HFF-Myc (cell line): ENCODE measurements around the gene LRIG1.
A peak's percentile ranks its signal among the peaks of the same experiment; 100 is the strongest.

Source experiments
- DNase-seq: peaks from one replicate; pipeline ENCODE4 v3.0.0-alpha.2; 2011; ENCODE audit warnings: low read depth; ENCODE audit errors: extremely low read depth
- H3K4me3 ChIP-seq: replicated peaks from 2 replicates; pipeline ENCODE4 v1.5.1; 2011; ENCODE audit warnings: low read depth, mild to moderate bottlenecking, control low read depth, low read length
- TF ChIP-seq, protein P1 (sequence below): IDR thresholded peaks from 2 replicates; pipeline ENCODE4 v1.5.1; 2012; ENCODE audit warnings: mild to moderate bottlenecking, low read depth, low read length, control low read depth; ENCODE audit errors: missing control alignments

Gene LRIG1

DNA sequence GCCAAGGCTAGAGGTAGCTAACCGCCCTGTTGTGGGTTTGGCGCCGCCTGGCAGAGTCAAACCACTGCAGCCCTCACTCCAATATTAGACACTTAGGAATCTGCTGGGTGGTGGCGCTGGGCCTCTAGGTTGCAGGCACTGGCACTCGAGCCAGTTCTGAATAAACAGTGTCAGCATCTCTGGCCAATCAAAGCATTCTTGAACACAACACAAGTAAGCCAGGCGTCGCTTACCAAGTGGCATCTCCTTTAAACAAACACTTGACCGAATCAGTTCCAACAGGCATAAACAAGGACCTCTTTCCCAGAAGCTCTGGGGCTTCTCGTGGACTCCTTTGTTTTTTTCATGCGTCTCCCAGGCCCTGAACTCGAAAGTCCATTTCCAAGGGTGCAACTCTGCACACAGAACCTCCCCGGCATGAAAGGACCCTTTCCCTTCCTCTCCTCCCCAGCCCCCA is 82.3 kb downstream of the LRIG1 start:
- DNase-seq: no peak
- TF ChIP-seq, protein P1, sequence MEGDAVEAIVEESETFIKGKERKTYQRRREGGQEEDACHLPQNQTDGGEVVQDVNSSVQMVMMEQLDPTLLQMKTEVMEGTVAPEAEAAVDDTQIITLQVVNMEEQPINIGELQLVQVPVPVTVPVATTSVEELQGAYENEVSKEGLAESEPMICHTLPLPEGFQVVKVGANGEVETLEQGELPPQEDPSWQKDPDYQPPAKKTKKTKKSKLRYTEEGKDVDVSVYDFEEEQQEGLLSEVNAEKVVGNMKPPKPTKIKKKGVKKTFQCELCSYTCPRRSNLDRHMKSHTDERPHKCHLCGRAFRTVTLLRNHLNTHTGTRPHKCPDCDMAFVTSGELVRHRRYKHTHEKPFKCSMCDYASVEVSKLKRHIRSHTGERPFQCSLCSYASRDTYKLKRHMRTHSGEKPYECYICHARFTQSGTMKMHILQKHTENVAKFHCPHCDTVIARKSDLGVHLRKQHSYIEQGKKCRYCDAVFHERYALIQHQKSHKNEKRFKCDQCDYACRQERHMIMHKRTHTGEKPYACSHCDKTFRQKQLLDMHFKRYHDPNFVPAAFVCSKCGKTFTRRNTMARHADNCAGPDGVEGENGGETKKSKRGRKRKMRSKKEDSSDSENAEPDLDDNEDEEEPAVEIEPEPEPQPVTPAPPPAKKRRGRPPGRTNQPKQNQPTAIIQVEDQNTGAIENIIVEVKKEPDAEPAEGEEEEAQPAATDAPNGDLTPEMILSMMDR: no peak

GRCh38 chr3:66416556-66417304 is 84.1 kb downstream of the LRIG1 start:
- TF ChIP-seq, protein P1: no peak
- no peak overlapping the region for H3K4me3 ChIP-seq
- DNase-seq: no peak

More for the DNA sequence above, 82.3 kb downstream of the LRIG1 start:
- no peak overlapping the region for H3K4me3 ChIP-seq

DNA sequence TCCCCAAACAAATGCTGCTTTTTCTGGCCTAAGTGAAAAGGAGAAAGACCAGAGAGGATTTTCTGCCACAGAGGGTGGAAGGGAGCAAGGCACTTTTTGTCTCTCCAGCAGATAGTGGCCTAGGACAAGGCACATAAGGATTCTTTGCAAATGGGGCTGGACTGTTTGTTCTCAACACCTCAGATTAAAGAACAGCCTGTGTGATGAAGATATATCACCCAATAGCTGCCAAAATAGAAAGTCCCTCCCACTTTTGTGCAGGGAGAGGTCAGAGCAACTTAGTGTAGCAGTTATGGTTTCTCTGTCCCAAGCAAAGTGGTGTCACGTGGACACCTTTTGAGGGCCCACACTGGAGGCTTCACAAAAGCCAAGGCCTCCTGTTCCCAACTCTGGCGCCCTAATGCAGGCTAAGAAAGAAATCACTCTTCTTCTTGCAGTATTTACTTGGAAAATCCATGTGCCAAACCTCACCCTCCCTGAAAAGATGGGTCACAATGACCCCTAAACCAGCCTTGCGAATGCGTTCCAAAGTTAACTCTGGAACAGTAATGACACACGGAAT is 84.9 kb downstream of the LRIG1 start:
- DNase-seq: no peak
- TF ChIP-seq, protein P1: no peak
- no peak overlapping the region for H3K4me3 ChIP-seq

DNA sequence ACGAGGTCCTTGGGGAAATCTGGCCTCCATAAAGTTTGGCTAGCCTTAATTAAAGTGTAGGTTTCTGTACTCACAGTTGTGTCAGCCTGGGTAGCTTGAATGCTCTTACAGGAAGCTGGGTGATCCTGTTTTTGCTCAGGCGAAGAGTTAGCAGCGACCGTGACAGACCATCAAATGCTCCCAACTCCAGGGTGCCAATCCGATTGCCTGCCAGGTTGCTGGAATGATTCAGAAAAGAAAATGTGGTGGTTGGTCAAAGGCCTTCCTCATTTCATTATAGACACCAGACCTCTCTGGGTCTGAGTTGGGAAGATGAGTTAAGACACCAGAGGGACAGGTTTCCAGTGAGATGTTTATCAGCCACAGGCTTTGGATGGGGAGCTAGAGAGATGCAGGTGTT is 86.0 kb downstream of the LRIG1 start:
- no peak overlapping the region for H3K4me3 ChIP-seq
- no peak for DNase-seq
- TF ChIP-seq, protein P1: no peak

DNA sequence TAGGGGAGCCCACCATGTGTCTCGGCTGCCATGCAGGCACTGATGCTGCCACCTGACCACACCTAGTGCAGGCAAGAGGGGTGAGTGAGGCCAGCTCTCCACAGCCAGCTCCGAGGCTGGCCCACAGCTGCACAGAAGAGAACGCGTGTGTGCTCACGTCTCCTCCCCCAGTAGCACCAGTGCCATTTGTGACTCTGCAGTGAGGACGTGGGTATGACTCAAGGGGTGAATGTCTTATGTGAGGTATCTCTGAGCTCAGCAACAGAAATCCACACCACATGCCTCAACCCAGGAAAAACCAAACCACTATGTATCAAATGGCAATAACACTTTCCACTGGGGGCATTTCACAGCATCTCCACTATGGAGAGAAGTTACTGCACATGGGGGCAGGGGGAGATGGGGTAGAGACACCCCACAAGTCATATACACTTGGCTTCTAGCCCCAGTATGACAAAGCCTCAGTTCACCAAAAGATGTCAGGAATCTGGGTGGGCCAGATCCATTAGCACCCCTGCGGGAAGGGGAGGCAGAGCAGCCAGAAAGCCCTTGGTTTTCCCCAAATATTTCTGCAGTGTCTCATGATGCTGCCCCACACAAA is 87.6 kb downstream of the LRIG1 start:
- DNase-seq: peak; percentile 46
- TF ChIP-seq, protein P1: no peak
- no peak overlapping the region for H3K4me3 ChIP-seq

DNA sequence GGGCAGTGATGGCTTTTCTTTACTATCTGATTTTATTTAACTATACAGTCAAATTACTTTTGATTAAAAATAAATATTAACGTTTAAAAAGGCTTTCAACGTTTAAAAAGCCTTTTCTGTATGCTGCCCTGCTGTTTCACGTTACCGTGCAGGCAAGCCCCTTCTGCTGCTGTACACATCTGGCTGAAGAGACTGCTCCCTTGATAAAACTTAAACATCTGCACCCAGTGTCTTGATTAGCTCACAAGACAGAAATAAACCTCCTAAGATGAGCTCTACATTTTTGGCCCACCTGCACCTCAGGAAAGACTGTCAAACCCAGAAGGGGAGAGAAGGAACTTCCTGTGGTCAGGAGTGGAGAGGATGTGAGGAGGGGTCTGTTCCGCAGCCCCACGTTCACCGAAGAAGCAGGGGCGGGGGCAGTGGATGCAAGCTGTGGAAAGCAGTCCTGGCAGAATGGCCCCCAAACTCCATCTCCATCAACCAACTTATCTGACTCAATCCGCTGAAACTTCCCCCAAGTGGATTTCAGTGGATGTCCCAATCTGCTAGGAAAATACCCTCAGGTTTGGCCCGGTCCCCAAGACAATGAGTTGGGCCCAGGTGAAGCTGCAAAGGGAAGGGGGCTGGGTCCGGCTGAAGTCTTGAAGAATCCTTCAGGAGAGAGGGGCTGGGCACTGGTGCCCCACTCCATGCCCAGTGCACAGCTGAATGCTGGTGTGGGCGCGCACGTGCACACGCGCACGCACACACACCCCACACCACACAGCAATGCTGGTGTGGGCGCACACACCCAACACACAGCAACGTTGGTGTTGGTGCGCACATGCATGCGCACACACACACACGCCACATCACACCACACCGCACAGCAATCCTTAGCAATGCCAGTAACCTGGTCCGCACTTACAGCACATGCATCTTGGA is 88.6 kb downstream of the LRIG1 start:
- TF ChIP-seq, protein P1: no peak
- DNase-seq: no peak
- H3K4me3 ChIP-seq: no peak overlapping the region
